Measurements from ENCODE around the gene HOXB7. TPM values are rescaled to one million over a fixed set of nuclear protein-coding genes. Genes with fewer than 3 reads are reported as not detected.

The HOXB7 gene
- total RNA-seq, 4 donors from 2014 or later, result 2.3 to 11.1 (median 5.2) TPM

GRCh38 chr17:48619826-48620449 lies 9.1 kb upstream of the HOXB7 start:
- TF ChIP-seq, protein P1, sequence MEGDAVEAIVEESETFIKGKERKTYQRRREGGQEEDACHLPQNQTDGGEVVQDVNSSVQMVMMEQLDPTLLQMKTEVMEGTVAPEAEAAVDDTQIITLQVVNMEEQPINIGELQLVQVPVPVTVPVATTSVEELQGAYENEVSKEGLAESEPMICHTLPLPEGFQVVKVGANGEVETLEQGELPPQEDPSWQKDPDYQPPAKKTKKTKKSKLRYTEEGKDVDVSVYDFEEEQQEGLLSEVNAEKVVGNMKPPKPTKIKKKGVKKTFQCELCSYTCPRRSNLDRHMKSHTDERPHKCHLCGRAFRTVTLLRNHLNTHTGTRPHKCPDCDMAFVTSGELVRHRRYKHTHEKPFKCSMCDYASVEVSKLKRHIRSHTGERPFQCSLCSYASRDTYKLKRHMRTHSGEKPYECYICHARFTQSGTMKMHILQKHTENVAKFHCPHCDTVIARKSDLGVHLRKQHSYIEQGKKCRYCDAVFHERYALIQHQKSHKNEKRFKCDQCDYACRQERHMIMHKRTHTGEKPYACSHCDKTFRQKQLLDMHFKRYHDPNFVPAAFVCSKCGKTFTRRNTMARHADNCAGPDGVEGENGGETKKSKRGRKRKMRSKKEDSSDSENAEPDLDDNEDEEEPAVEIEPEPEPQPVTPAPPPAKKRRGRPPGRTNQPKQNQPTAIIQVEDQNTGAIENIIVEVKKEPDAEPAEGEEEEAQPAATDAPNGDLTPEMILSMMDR (IDR thresholded peaks at IDR 0.05; ENCODE audit: low read depth), result no peak

GRCh38 chr17:48618256-48618896 lies 7.6 kb upstream of the HOXB7 start:
- TF ChIP-seq, protein P1 (IDR thresholded peaks at IDR 0.05; ENCODE audit: low read depth), result no peak

DNA sequence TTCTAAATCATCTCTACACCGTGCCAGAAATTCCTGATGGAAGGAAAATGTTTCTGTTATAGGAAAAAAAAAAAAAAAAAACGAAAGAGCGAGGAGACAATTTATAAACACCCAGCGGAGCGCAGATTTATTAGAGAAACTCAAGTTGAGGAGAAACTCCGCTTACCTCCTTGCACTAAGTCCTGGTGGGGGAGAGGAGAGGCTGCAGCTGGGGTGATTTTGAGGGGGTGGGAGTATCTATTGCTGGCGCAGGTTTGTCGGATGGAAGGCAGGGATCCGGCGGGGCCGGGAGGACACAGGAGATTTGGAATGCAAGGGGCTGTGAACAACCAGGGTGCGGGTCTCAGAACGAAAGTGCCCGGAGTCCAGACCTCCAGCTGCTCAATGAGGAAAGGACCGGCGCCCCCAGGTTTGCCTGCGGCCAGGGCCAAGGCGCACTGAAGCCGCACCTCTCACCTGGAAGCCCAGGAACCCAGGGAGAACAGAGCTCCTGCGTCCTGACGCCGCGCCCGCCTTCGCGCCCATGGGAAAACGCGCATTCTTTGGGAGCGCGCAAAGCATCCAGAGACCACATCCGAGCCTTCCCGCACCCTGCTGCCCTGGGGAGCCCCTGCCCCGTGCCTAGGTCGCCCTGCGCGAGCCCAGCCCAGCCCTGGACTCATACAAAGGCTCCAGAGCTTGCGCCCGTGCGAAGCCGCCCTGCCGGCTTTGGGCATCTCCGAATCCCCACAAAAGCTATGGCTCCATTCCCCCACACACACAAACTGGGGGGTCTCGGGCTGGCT lies 6.8 kb upstream of the HOXB7 start:
- TF ChIP-seq, protein P1 (IDR thresholded peaks at IDR 0.05; ENCODE audit: low read depth), result no peak

DNA sequence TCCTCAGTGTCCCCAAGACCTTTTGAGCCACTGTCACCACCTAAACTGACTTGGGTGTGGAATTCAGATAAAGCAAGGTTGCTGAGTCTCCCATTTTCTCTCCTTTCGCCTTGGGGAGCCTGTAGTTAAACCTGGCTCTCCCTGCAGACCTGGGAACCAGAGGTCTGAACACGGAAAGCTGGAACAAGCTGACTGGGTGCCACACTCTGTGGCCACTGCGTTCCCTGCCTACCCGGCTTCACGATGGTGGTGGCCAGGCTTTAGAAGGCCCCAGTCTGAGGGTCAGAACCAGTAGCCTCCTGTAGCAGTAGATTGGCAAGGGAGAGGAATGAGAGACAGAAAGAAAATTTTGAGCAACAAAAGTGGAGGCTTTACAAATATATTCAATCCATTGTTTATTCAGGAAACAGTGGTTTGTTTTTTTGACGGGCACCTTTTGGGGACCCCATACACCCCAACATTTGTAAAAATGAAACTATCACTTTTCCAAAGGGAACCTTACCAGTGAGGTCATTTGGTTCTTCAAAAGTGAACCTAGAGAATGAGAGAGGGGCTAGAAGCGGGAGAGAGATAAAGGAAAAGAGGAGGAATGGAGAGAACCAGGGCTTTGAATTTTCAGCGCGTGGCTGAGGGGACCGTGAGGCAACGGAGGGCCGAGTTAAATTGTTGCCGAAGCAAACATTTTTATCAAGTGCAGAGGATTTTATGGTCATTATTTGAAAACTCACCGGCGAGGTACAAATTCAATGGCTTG lies 6.1 kb upstream of the HOXB7 start:
- TF ChIP-seq, protein P1 (IDR thresholded peaks at IDR 0.05; ENCODE audit: low read depth), result no peak

- TF ChIP-seq, protein P1 (IDR thresholded peaks at IDR 0.05; ENCODE audit: low read depth), result no peak
These were observed 5.3 kb upstream of the HOXB7 start for GRCh38 chr17:48615963-48616716.

- TF ChIP-seq, protein P1 (IDR thresholded peaks at IDR 0.05; ENCODE audit: low read depth), result no peak
These were observed 4.5 kb upstream of the HOXB7 start, which contains the start of gene HOXB8 for GRCh38 chr17:48615047-48615962. Gene HOXB8, minus strand, starts transcription at chr17:48615292. Its CDS starts 588 bp downstream, at chr17:48614704.

Data from subcutaneous adipose tissue (tissue), 4 donors.